Activated T-helper 17 cell treated with anti-CD3 and anti-CD28 coated beads, Interleukin-2, amount 50 U/mL, for 72 hours (primary cell): ENCODE data around the gene RAB7A. TPM values are rescaled to one million over a fixed set of nuclear protein-coding genes. Genes with fewer than 3 reads are reported as not detected.
A peak's percentile ranks its signal among the peaks of the same experiment; 100 is the strongest.

ENCODE experiments used
- ATAC-seq: fragments of 150-1000 bp; cut with Tn5 transposase; replicated peaks from 2 replicates; pipeline ENCODE4 v1.10.0; 2021; ENCODE audit warnings: mild to moderate bottlenecking, moderate library complexity
- H3K27ac Mint-ChIP-seq: one replicate; pipeline ENCODE4 v1.8.0; 2022; ENCODE audit warnings: mixed read lengths
- H3K27me3 Mint-ChIP-seq: one replicate; pipeline ENCODE4 v1.8.0; 2022; ENCODE audit warnings: mixed read lengths
- H3K36me3 Mint-ChIP-seq: one replicate; pipeline ENCODE4 v1.8.0; 2022; ENCODE audit warnings: low read depth, mild to moderate bottlenecking, mixed read lengths
- H3K4me1 Mint-ChIP-seq: one replicate; pipeline ENCODE4 v1.8.0; 2022; ENCODE audit warnings: mixed read lengths
- H3K4me3 Mint-ChIP-seq: one replicate; pipeline ENCODE4 v1.8.0; 2022; ENCODE audit warnings: mild to moderate bottlenecking, mixed read lengths
- H3K9me3 Mint-ChIP-seq: one replicate; pipeline ENCODE4 v1.8.0; 2022; ENCODE audit warnings: mixed read lengths
- total RNA-seq, 2 donors: library from RNA; stranded (reverse); gene quantifications; one replicate each; pipeline ENCODE4 v1.2.3, GENCODE V29; 2022

RAB7A gene
- total RNA-seq, 2 donors from 2014 or later = 217 to 228 TPM

DNA sequence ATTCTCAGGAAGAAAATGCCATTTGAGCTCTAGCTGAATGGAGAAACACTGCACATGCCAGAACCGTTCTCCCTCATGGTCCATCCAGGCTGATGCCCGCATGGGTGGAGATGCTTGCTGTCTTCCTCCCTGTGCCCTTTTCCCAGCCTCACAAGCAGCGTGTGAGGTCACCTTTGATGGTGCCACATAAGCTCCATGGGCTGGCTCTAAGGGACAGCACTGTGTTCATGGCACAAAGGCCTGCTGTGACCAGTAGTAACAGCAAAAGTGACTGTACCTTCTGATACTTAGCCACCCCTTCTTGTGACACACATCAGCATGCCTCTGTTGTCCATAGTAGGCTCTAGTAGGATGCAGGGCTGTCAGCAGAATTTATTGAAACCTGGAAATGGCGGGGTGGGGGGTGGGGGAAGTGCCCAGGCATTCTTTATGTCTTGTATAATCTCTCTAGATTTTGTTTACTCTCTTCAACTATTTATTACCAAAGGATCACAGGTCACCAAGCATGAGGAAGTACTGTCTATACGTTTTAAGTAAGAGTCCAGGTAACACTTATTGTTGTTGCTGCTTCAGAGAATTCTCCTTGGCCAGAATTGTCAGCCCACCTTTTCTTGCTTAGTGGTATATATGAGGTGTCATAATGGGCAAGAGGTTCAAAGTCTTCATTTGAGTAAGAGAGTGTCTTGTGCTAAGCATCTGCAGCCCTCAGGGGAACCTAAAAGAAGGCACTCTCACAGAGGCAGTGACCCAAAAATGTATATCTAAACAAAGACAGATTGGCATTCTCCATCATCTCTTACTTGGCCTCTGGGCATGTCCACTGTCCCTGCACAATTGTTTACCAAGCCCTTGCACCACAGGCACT lies 56.5 kb downstream of the RAB7A start:
- H3K36me3 Mint-ChIP-seq = no peaks in the 10 kb centered on the region
- H3K9me3 Mint-ChIP-seq = no peaks in the 10 kb centered on the region
- peak; percentile 57 for ATAC-seq
- H3K4me1 Mint-ChIP-seq = peaks cover 69% of the 10 kb centered on the region
- no peaks in the 10 kb centered on the region for H3K27me3 Mint-ChIP-seq
- peak overlapping the region; percentile 63 for H3K27ac Mint-ChIP-seq
- H3K4me3 Mint-ChIP-seq = no peak overlapping the region

DNA sequence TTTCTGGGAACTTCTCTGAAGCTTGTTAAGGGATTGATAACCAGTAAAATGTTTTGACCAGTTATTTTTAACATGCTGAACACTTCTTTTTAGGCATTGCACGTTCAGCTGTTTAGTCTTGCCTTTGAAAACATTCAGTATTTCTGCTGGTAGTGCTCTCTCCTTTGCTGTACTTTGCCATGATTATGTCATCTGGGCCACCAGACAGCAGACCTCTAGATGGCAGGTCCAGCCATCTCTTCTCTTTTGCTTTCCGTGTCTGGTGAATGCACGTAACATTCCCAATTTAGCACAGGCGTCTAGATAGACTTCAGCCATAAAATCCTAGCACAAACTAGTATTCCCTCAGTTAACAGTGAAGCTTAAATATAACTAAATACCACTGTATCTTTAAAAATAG lies 57.8 kb downstream of the RAB7A start:
- H3K36me3 Mint-ChIP-seq = peaks cover 3% of the 10 kb centered on the region
- H3K4me1 Mint-ChIP-seq = peaks cover 68% of the 10 kb centered on the region
- H3K27ac Mint-ChIP-seq = peak overlapping the region; percentile 24
- no peak for ATAC-seq
- no peaks in the 10 kb centered on the region for H3K27me3 Mint-ChIP-seq
- H3K9me3 Mint-ChIP-seq = no peaks in the 10 kb centered on the region
- no peak overlapping the region for H3K4me3 Mint-ChIP-seq

DNA sequence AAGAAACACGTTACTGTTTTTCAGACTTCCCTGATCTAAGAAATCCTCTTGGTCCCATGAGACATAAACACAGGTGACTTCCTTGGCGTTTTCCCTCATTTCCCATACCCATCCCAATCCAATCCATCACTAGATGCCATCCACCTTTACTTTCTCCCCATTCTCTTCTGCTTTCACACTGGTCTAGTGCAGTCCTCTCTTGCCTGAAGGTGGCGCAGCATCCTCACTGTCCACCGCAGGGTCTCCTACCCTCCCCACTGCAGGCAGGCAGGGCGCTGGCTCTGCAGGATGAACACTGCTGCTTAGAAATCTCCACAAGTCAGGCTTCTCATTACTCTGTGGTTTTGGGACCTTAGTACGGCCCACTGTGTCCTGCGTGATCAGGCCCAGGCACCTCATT lies 58.2 kb downstream of the RAB7A start:
- Mint-ChIP-seq H3K4me3 (no peak overlapping the region), H3K27ac (peak overlapping the region; percentile 24), H3K36me3 (peaks cover 5% of the 10 kb centered on the region), H3K4me1 (peaks cover 67% of the 10 kb centered on the region), H3K27me3 (no peaks in the 10 kb centered on the region), H3K9me3 (no peaks in the 10 kb centered on the region)
- ATAC-seq = no peak

DNA sequence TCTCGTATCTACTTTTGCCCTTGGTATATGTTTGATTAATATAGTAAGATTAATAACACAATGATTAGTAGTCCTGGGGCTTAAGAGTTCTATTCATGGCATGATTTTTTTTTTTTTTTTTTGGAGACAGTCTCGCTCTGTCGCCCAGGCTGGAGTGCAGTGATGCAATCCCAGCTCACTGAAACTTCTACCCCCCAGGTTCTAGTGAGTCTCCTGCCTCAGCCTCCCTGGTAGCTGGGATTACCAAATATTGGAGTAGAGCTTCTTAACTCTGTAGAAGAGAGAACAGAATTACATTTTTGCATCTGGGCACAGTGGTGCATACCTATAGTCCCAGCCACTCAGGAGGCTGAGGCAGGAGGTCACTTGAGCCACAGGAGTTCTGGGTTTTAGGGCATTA lies 58.9 kb downstream of the RAB7A start:
- Mint-ChIP-seq H3K4me3 (no peak overlapping the region), H3K27me3 (no peaks in the 10 kb centered on the region), H3K9me3 (no peaks in the 10 kb centered on the region), H3K36me3 (peaks cover 5% of the 10 kb centered on the region), H3K4me1 (peaks cover 64% of the 10 kb centered on the region), H3K27ac (peak overlapping the region; percentile 24)
- ATAC-seq = no peak

DNA sequence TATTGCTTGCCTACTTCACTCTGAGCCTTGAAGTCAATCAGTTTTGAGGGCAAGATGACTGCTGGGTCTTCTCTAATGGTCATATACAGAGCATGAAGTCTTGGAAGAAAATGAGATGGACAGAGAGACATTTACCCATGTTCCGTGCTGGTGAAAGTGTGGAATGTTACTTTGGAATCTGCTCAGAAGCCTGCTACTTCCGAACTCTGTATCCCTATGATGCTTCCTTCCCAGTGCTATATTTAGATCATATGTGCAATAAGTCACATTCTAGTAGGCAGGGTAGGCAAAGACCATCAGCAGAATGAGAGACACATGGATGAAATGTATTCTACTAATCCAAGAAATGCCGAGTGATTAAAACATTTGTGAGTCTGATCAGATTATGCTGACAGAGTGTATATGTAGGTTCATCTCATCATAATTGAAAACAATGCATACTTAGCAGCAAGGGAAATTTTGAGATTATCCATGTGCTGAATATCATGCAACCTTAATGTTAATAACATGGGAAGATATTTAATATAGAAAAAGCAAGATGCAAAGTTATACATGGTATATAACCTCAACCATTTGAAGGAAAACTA lies 60.5 kb downstream of the RAB7A start:
- Mint-ChIP-seq H3K4me1 (peaks cover 60% of the 10 kb centered on the region), H3K36me3 (peaks cover 5% of the 10 kb centered on the region), H3K9me3 (no peaks in the 10 kb centered on the region), H3K4me3 (peak overlapping the region; percentile 76), H3K27me3 (no peaks in the 10 kb centered on the region), H3K27ac (peak overlapping the region; percentile 97)
- ATAC-seq = no peak

DNA sequence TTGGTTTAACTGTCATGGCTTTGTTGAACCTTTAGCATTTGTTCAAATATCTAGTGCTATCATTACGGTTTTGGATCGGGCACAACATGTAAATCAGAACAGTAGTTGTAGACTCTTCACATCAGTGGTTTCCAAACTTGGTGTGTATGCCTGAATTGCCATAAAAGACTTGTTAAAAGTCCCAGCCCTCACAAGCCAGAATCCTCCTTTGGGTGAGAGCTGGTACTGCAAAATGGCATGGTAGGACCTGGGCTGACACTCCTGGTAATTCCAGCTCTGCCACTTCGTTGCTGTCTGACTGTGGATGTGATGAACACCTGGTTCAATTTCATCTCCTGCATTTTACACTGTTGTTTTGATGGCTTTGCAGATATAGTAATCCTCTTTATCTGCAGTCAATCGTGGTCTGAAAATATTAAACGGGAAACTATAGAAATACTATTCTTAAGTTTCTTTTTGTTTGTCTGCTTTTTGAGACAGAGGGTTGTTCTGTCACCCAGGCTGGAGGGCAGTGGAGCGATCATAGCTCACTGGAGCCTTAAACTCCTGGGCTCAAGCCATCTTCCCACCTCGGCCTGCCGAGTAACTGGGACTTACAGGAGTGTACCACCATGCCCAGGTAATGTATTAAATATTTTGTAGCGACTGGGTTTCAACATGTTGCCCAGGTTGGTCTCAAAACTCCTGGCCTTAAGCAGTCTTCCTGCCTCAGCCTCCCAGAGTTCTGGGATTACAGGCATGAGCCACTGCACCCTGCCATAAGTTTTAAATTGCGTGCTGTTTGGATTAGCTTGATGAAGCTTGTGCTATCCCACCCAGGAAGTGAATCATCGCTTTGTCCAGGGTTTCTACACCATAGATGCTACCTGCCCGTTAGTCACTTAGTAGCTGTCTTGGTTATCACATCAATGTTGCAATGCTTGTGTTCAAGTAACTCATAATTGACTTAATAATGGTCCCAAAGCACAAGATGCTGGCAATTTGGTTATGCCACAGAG lies 61.6 kb downstream of the RAB7A start:
- no peaks in the 10 kb centered on the region for H3K9me3 Mint-ChIP-seq
- ATAC-seq = peak; percentile 84
- peaks cover 5% of the 10 kb centered on the region for H3K36me3 Mint-ChIP-seq
- peaks cover 60% of the 10 kb centered on the region for H3K4me1 Mint-ChIP-seq
- peak overlapping the region; percentile 76 for H3K4me3 Mint-ChIP-seq
- H3K27ac Mint-ChIP-seq = peak overlapping the region; percentile 97
- H3K27me3 Mint-ChIP-seq = no peaks in the 10 kb centered on the region

DNA sequence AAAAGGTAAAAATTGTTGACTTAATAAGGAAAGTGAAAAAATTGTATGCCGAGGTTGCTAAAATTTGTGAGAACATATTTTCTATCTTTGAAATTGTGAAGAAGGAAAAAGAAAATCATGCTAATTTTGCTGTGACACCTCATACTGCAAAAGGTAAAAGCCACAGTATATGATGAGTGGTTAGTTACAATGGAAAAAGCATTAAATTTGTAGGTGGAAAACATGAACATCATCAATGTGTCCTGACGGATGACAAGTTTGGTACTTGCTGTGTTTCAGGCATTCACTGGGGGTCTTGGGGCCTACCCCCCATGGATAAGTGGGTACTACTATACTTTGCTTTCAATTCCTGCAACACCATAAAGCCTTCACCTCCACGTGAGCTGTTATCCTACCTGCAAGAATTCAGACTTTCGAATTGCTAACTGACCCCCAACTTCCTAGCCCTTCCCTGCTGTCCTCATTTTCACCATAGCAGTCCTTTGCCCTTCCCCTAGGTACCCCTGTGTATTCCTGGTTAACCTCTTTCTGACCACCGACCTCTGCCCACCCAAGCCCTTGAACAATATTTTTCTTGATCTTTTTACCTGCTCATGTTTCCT lies 62.4 kb downstream of the RAB7A start:
- Mint-ChIP-seq H3K36me3 (peaks cover 5% of the 10 kb centered on the region), H3K27ac (peak overlapping the region; percentile 97), H3K4me3 (peak overlapping the region; percentile 76), H3K4me1 (peaks cover 58% of the 10 kb centered on the region), H3K9me3 (no peaks in the 10 kb centered on the region), H3K27me3 (no peaks in the 10 kb centered on the region)
- peak; percentile 66 for ATAC-seq

DNA sequence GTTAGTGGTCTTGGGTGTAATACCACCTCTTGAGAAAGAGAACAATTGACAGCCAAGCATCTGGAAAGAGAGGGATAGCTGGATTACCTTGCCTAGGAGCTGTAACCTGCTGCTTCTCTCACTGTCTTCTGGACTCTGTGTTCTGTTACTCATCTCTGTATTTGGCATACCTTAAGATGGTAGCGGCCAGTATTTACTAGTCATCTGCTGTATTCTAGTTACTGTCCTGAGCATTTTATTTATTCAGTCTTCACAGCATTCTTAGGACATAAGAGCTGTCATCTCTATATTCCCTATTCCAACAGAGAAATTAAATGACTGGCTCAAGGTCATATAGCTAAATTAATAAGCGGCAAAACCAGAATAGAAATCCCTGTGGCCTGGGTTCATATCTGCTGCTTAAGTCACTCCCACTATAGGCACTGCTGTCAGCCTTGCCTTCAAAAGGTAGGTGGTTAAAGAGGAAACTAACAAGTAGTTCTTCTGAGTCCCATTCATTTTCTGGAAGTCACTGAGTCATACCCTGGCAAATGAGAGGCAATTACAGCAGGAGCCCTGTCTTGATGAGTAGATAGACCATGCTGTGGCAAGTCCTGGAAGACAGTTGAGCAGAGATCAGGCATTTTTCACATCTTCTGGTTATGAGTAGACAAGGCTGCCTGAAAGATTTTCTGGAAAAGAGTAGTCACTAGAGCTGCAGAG lies 68.2 kb downstream of the RAB7A start:
- H3K36me3 Mint-ChIP-seq = peaks cover 47% of the 10 kb centered on the region
- ATAC-seq = peak; percentile 89
- peak overlapping the region; percentile 89 for H3K27ac Mint-ChIP-seq
- H3K27me3 Mint-ChIP-seq = no peaks in the 10 kb centered on the region
- H3K4me3 Mint-ChIP-seq = peak overlapping the region; percentile 61
- no peaks in the 10 kb centered on the region for H3K9me3 Mint-ChIP-seq
- H3K4me1 Mint-ChIP-seq = peaks cover 46% of the 10 kb centered on the region

DNA sequence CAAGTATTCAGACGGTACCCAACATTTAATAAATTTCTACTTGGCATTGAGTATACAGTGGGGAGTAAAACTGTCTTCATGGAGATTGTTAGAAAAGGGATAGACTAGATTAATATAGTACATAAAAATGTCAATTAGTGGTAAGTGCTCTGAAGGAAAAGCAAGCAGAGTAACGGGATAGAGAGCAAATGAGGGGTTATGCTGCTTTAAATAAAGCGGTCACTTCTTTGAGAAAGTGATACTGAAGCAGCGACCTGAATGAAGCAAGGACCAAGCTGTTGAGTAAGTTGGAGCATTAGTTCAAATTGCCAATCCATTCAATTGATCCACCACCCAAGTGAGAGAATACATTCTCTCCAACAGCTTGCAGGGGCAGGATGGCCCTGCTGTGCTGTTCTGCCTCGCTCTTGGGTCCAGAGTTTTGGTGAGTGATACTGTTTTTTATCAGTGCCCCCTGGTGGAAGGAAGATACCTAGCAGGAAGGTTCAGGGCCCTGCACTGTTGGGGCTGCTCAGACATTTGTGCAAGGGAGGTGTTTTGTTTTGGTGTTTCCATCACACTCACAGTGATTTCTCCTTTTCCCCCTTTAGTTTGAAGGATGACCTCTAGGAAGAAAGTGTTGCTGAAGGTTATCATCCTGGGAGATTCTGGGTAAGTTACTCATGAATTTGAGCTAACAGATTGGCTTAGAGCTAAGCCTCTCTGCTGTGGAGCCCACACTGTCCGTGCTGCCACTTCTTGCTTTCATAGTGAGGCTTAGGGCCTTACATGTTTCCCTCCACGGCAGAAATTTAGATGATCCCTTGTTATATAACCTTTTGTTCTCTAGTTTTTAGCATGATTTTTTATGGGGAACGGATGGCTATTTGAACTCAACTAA lies 69.0 kb downstream of the RAB7A start:
- peak; percentile 51 for ATAC-seq
- Mint-ChIP-seq H3K9me3 (no peaks in the 10 kb centered on the region), H3K4me3 (peak overlapping the region; percentile 61), H3K27ac (peak overlapping the region; percentile 89), H3K4me1 (peaks cover 54% of the 10 kb centered on the region), H3K27me3 (no peaks in the 10 kb centered on the region), H3K36me3 (peaks cover 55% of the 10 kb centered on the region)

DNA sequence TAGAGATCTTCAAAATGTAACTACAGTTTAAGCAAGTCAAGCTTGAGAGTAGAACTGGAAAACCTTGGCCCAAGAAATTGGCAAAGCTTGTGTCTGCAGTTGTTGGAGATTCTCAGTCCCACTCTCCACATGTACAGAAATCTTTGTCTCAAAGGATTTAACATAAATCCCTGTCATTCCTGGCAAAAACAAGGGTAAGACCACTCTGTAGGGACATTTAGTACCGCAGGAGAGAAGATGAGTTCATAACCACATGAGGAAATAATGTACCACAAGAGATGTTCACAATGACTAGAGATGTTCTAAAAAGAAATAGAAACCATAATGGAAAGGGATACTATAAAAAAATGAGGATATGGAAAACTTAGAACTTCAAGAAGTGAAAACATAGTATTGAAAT lies 73.7 kb downstream of the RAB7A start:
- peak; percentile 49 for ATAC-seq
- peaks cover 88% of the 10 kb centered on the region for H3K36me3 Mint-ChIP-seq
- H3K9me3 Mint-ChIP-seq = no peaks in the 10 kb centered on the region
- H3K27me3 Mint-ChIP-seq = no peaks in the 10 kb centered on the region
- peaks cover 59% of the 10 kb centered on the region for H3K4me1 Mint-ChIP-seq
- peak overlapping the region; percentile 83 for H3K4me3 Mint-ChIP-seq
- peak overlapping the region; percentile 85 for H3K27ac Mint-ChIP-seq

DNA sequence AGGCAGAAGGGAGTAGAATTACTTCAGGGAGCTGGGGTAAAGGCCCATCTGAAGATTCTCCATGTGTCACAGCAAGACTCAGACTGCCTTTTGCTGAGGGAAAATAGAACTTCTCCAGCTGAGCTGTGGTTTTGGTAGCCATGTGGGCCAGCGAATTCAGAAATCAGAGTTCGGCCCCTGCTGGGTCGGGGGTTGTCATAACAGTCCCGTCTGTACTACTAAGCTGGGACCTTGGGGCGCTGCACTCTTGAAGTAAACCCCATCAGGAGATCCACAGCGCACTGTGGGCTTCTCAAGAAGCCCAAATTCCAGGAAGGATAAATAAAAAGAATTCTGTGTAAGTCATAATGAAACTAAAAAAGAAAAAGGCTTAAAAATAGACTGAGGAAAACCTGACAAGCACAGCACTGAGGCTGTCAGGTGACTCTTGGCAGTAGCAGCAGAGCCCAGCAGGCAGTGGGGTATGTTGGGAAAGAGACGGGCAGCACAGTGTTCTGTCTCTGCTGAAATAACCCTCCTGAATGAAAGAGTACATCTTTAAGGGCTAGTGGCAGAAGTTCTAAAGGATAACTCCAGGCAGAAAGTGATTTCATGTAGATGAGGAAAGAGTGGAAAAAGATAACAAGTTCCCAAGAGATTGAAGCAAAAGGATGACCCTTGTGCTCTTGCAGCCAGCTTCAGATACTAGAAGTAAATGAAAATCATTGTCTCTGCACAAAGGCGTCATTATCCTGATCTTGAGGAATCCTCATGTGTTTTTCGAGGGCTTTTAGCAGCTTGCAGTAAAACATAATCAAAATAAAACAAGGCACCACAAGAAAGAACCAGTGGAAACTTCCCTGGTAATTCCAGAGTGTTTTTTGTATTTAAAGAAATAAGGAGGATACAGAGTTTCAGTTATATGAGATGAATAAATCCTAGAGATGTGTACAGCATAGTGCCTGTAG lies 74.5 kb downstream of the RAB7A start:
- Mint-ChIP-seq H3K27me3 (no peaks in the 10 kb centered on the region), H3K27ac (peak overlapping the region; percentile 85), H3K36me3 (peaks cover 87% of the 10 kb centered on the region), H3K9me3 (no peaks in the 10 kb centered on the region), H3K4me1 (peaks cover 61% of the 10 kb centered on the region), H3K4me3 (peak overlapping the region; percentile 83)
- peak; percentile 59 for ATAC-seq

DNA sequence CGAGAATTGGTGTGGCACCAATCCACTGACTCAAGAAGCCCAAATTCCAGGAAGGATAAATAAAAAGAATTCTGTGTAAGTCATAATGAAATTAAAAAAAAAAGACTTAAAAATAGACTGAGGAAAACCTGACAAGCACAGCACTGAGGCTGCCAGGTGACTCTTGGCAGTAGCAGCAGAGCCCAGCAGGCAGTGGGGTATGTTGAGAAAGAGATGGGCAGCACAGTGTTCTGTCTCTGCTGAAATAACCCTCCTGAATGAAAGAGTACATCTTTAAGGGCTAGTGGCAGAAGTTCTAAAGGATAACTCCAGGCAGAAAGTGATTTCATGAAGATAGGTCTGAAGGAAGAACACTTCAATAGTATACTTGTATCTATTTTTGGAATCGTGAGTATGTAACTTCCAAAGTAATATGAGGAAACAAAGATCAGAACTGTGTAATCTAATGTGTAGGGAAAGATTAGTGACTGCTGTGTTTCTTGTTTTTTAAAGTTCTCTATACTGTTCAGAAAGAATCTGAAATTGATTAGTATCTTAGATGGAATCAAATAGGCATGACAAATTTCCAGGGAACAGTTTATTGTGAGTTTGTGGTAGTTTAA lies 75.9 kb downstream of the RAB7A start:
- no peaks in the 10 kb centered on the region for H3K27me3 Mint-ChIP-seq
- ATAC-seq = no peak
- H3K9me3 Mint-ChIP-seq = no peaks in the 10 kb centered on the region
- H3K4me1 Mint-ChIP-seq = peaks cover 71% of the 10 kb centered on the region
- H3K27ac Mint-ChIP-seq = peak overlapping the region; percentile 85
- peak overlapping the region; percentile 83 for H3K4me3 Mint-ChIP-seq
- H3K36me3 Mint-ChIP-seq = peaks cover 89% of the 10 kb centered on the region
